ENCODE measurements around the gene PNPLA3. TPM values are rescaled to one million over a fixed set of nuclear protein-coding genes. Genes with fewer than 3 reads are reported as not detected.

Gene PNPLA3
- total and polyA plus RNA-seq, 9 of the 15 experiments (the other 6 are each of a cell fraction or from before 2014, with no cell fraction given) = 0.20 to 0.48 (median 0.38) TPM; not detected in 6

DNA sequence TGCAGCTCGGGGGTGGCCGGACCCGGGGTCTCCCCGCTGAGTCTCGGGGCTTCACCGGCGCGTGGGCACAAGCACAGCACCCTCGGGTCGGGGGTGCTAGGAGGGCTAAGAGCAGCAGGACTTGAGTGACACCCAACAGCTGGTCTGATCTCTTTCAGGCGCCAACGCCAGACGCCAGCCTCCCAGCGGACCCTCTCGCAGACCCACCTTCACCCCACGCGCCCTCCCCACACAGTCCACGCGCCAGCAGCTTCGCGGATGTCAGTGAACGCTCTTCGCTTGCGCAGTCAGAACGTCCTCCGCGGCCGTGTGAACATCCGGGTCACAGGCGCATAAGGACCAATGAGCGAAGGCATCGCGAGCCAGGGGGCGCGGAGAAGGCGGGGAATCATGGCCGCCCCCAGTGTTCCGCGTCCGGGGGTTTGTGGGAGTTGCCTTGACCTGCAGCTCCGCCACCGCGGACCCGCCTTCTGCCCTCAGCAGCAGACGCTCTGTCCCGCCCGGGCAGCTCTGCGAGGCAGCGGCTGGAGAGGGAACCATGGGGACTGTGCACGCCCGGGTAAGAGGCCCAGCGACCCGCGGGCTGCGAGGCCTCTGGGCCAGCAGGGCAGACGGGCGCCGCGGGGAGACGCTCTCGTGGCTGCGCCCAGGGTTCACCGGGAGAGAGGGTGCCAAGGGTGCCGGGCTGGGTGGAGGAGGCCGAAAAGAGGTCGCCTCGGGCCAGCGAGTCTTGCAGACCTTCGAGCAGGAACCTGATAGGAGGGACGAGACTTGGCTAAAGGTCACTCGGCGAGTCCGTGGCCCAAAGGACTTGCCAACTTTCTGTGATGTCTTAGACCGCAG is 31.7 kb downstream of the PNPLA3 start, which contains the start of gene SAMM50 (continued):
- TF ChIP-seq CBFA2T2 (conservative IDR thresholded peaks at IDR 0.05) (no peak), SPI1 (IDR thresholded peaks at IDR 0.05; ENCODE audit: borderline replicate concordance, low read depth, low read length) (no peak), CCAR2 (IDR thresholded peaks at IDR 0.05; ENCODE audit: low read depth, low read length) (no peak), TAF7 (tag; IDR thresholded peaks at IDR 0.05) (no peak), PYGO2 (tag; IDR thresholded peaks at IDR 0.05) (no peak), MED1 (CRISPR knock-in tag; IDR thresholded peaks at IDR 0.05; ENCODE audit: borderline replicate concordance) (no peak), SREBF2 (CRISPR knock-in tag; IDR thresholded peaks at IDR 0.05) (no peak), NR2C1 (IDR thresholded peaks at IDR 0.05) (peak; percentile 97), NR2C1 (tag; IDR thresholded peaks at IDR 0.05) (peak; percentile 98), KDM4B (IDR thresholded peaks at IDR 0.05; ENCODE audit: borderline replicate concordance in 2 of 2, low read depth in 1 of 2) (no peak), ZNF77 (CRISPR knock-in tag; IDR thresholded peaks at IDR 0.05) (no peak), ZNF584 (CRISPR knock-in tag; IDR thresholded peaks at IDR 0.05; ENCODE audit: low read depth) (no peak), DDX20 (tag; IDR thresholded peaks at IDR 0.05; ENCODE audit: low read depth) (no peak), MYC (IDR thresholded peaks at IDR 0.05; ENCODE audit: low read depth, low read length) (peak; percentile 61; the same call in 1 of the 2 replicates), MYC (CRISPR knock-in tag; IDR thresholded peaks at IDR 0.05; ENCODE audit: borderline replicate concordance, low read depth) (no peak), MTA3 (IDR thresholded peaks at IDR 0.05; ENCODE audit: borderline replicate concordance) (no peak; the same call in none of the 2 replicates), MAZ (CRISPR knock-in tag; conservative IDR thresholded peaks at IDR 0.05 in 1 of 2, IDR thresholded peaks at IDR 0.05 in 1 of 2) (no peak)
- TF ChIP-seq, protein P1, sequence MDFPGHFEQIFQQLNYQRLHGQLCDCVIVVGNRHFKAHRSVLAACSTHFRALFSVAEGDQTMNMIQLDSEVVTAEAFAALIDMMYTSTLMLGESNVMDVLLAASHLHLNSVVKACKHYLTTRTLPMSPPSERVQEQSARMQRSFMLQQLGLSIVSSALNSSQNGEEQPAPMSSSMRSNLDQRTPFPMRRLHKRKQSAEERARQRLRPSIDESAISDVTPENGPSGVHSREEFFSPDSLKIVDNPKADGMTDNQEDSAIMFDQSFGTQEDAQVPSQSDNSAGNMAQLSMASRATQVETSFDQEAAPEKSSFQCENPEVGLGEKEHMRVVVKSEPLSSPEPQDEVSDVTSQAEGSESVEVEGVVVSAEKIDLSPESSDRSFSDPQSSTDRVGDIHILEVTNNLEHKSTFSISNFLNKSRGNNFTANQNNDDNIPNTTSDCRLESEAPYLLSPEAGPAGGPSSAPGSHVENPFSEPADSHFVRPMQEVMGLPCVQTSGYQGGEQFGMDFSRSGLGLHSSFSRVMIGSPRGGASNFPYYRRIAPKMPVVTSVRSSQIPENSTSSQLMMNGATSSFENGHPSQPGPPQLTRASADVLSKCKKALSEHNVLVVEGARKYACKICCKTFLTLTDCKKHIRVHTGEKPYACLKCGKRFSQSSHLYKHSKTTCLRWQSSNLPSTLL (IDR thresholded peaks at IDR 0.05) = no peak
- TF ChIP-seq, protein P2, sequence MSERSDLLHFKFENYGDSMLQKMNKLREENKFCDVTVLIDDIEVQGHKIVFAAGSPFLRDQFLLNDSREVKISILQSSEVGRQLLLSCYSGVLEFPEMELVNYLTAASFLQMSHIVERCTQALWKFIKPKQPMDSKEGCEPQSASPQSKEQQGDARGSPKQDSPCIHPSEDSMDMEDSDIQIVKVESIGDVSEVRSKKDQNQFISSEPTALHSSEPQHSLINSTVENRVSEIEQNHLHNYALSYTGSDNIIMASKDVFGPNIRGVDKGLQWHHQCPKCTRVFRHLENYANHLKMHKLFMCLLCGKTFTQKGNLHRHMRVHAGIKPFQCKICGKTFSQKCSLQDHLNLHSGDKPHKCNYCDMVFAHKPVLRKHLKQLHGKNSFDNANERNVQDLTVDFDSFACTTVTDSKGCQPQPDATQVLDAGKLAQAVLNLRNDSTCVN (CRISPR knock-in tag; IDR thresholded peaks at IDR 0.05) = no peak
- TF ChIP-seq, protein P3, sequence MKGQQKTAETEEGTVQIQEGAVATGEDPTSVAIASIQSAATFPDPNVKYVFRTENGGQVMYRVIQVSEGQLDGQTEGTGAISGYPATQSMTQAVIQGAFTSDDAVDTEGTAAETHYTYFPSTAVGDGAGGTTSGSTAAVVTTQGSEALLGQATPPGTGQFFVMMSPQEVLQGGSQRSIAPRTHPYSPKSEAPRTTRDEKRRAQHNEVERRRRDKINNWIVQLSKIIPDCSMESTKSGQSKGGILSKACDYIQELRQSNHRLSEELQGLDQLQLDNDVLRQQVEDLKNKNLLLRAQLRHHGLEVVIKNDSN (CRISPR knock-in tag; IDR thresholded peaks at IDR 0.05) = peak; percentile 48; the same call in 1 of the 2 replicates

Measured in K562 (cell line).